ENCODE results near the gene VPS37C.
"Not testable (repeated sequence)": the region's sequence is repeated elsewhere in the genome, so short reads cannot be mapped to it uniquely, and the experiment has no call there.

Gene VPS37C

DNA sequence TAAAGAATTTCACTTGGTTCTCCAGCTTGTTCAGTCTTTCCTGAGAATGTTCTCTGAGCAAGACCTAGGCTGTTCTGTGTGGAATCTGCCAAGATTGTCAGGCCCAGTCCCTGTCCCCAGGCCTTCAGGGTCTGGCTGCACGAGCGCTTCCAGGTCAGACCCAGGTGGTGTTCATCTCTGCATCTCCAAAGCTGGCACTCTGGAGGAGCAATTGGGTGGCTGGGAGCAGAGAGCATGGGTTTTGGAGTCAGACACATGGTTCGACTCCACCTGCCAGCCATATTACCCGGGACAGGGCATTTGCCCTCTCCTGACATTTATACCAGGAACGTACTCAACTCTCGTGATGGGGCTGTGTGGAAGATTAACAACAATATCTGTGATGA, 50.2 kb downstream of the VPS37C start:
- Mint-ChIP-seq H3K4me1 (peaks cover 100% of the 10 kb centered on the region), H3K4me3 (peak overlapping the region; percentile 86 to 94), H3K27me3 (no peaks in the 10 kb centered on the region), H3K9me3 (no peaks in the 10 kb centered on the region), H3K27ac (no peak overlapping the region)
- ATAC-seq (no peak), DNase-seq (peak in 1 of 2 donors; percentile 8)

DNA sequence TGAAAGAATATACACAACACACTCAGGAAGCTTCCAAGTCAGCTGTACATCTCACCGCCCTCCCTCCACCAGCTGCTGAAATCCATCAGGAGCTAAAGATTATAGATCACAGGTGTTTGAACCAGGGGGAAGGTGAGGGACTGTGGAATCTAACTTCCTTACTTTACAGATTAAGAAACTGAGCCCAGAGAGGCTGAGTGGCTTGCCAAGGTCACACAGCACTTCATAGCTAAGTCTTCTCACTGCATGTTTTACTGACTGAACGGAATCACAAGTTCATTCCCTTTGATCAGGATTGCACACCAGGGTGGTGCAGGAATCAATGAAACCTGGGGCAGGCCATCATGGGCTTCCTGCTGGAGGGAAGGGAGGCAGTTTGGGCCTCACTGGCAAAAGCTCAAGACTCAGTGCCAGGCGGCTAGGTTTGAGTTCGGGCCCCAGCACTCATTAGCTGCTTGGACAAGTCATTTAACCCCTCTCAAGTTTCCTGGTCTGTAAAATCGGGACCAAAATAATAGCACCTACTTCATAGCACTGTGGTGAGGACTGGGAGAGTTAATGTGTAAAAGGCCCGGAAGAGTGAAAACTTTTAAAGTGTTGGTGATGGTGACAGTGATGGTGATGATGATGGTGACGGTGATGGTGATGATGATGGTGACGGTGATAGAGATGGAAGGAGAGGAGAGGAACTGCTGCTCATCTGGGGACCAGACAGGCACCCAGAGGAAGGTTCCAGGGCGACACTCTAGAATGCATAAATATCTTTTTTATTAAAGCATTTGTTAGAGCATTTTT, 50.8 kb downstream of the VPS37C start:
- Mint-ChIP-seq H3K9me3 (no peaks in the 10 kb centered on the region), H3K27ac (peak overlapping the region in 1 of 2 donors; percentile 37), H3K4me1 (peaks cover 100% of the 10 kb centered on the region), H3K4me3 (peak overlapping the region; percentile 29 to 94), H3K27me3 (no peaks in the 10 kb centered on the region)
- ATAC-seq (no peak), DNase-seq (peak in 1 of 2 donors; percentile 8)

DNA sequence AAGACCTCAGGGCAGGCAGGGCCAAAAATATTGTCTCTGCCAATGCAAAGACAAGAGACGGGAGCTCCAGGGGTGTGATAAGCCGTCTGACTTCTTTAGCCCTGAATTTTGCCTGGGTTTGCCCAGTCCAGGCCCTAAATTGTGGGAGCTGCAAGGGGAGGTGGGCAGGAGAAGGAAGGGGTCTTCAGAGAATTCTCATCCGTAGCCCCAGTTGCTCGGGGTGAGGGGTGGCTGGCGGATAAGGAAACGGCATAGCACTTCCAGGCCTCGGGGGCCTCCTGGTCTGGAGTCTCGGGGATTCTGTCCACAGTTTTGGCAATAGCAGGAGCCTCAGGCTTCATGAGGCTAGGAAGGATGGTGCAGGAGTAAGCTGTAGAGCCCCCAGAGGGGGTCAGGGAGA, 51.6 kb downstream of the VPS37C start:
- Mint-ChIP-seq H3K4me1 (peaks cover 100% of the 10 kb centered on the region), H3K27me3 (no peaks in the 10 kb centered on the region), H3K27ac (peak overlapping the region; percentile 35 to 81)

DNA sequence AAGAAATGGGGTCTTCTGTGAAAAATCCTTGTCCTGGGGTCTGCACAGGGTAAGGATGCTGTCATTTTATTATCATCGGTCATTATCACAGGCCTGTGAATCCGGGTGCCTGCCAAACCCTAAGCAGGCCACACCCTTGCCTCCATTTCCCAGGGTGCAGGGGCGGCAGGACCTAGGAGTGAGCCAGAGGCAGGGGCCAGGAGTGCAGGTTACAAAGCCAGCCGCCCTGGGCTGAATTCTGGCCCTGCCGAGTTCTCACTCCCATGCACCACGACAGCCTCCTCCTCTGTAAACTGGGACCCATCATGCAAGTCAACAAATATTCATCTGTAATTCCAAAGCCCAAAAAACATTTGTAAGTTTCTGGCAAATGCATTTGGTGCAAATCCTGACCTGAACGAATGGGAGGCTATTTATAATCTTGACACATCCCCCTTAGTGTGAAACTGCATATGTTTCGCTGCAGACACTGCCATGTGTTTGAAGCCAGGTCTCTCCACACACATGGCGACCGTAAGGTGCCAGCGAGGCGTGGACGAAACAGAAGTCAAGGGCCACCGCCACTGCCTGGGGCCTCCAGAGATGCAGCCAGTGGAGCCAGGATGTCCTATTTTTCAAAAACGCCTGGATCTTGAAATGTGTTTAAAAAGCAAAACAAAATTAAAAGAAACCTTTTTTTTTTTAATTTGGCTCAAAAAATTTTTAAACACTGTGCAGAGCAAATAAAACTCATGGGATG, 52.2 kb downstream of the VPS37C start:
- H3K27me3 Mint-ChIP-seq, result no peaks in the 10 kb centered on the region
- no peak for DNase-seq
- peaks cover 100% of the 10 kb centered on the region for H3K4me1 Mint-ChIP-seq
- no peak for ATAC-seq
- no peaks in the 10 kb centered on the region for H3K9me3 Mint-ChIP-seq
- peak overlapping the region; percentile 35 to 77 for H3K27ac Mint-ChIP-seq
- H3K4me3 Mint-ChIP-seq, result peak overlapping the region in 1 of 2 donors; percentile 24

More for the DNA sequence above, 51.6 kb downstream of the VPS37C start:
- ATAC-seq, result no peak
- Mint-ChIP-seq H3K9me3 (no peaks in the 10 kb centered on the region), H3K4me3 (peak overlapping the region; percentile 24 to 94)
- DNase-seq, result no peak

DNA sequence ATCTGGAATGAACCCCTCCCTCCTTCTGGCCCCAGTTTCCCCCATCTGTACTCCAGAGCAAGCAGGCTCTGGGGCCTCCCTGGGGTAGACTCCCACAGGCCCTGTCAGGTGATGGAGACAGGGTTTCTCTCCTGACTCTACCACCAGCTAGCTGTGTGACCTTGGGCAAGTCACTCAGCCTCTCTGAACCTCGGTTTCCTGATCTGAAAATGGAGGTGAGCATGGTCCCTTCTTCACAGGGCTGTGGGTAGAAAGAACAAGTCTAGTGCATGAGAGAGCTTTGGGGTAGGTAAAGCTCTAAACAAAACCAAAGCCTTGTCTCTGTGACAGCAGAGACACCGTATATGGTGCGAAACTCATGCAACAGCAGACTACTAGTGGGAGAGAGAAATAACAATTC, 53.3 kb downstream of the VPS37C start:
- no peaks in the 10 kb centered on the region for H3K9me3 Mint-ChIP-seq
- peak overlapping the region; percentile 12 for H3K4me3 Mint-ChIP-seq
- H3K4me1 Mint-ChIP-seq, result peaks cover 89% of the 10 kb centered on the region
- H3K27me3 Mint-ChIP-seq, result no peaks in the 10 kb centered on the region
- no peak for DNase-seq
- no peak overlapping the region for H3K27ac Mint-ChIP-seq
- ATAC-seq, result no peak

DNA sequence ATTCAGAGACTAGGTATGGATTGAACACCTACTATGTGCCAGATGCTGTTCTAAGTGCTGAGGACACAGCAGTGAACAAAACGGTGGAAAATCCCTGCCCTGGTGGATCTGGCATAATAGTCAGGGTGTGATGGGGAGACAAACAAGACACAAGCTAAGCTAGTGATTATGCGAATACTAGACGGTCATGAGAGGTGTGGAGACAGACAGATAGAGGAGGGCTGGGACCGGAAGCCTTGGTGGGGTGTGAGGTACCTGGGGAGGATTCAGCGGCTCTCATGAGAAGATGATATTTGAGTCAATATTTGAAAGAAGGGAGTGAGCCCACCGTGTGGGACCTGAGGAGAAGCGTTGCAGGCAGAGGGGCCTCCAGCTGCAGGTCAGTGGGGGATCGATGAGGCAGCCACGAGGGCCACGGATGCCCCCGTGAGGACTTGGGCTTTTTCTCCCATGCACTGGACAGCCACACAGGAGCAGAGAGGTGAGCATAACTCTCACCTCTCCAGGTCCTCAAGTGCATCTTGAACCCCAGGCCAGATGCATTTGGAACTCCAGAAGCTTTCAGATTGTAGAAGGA, 54.2 kb downstream of the VPS37C start:
- H3K9me3 Mint-ChIP-seq, result no peaks in the 10 kb centered on the region
- DNase-seq, result no peak
- H3K27me3 Mint-ChIP-seq, result no peaks in the 10 kb centered on the region
- H3K27ac Mint-ChIP-seq, result peak overlapping the region; percentile 2 to 60
- ATAC-seq, result no peak
- peaks cover 80% of the 10 kb centered on the region for H3K4me1 Mint-ChIP-seq
- H3K4me3 Mint-ChIP-seq, result peak overlapping the region; percentile 67 to 69

DNA sequence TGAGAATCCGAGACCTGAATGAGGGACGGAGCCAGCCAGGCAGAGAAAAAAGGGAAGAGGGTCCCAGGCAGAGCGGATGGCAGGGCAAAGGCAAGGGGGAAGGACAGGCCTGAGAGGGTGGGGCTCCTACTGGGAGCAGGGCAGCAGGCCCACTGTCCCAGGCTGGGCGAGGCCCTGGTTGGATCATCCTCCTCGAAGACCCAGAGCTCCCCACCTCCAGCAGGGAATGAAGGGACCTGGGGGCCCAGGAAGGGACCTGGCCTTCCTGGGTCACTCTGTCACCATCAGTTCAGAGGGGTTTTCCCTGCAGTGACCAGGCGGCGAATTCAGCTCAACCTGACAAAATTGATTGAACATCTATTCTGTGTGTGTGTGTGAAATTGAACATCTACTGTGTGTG, 54.9 kb downstream of the VPS37C start:
- Mint-ChIP-seq H3K27ac (peak overlapping the region in 1 of 2 donors; percentile 91), H3K4me3 (peak overlapping the region; percentile 67 to 69)

DNA sequence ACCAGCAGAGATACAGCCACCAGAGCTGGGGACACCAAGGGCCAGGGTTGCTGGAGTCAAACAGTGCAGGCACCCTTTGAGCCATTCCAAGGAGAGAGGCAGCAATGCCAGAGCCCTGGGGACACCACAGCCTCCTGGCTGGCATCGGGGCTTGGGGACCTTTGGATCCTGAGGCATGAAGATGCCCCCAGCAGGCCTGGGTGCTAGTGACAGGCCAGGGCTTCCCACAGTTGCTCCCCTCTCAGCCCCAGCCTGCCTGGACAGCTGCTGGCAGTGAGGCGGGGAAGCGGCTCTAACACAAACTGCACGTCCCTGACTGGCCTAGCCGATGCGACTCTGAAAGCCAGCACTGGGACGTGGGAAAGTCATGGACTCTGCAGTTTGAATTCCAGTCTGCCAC, 56.3 kb downstream of the VPS37C start:
- H3K4me1 Mint-ChIP-seq, result peaks cover 60% of the 10 kb centered on the region
- peak overlapping the region in 1 of 2 donors; percentile 28 for H3K4me3 Mint-ChIP-seq
- DNase-seq, result no peak
- no peak for ATAC-seq
- no peaks in the 10 kb centered on the region for H3K27me3 Mint-ChIP-seq
- no peaks in the 10 kb centered on the region for H3K9me3 Mint-ChIP-seq
- no peak overlapping the region for H3K27ac Mint-ChIP-seq

More for the DNA sequence above, 54.9 kb downstream of the VPS37C start:
- no peak for DNase-seq
- H3K27me3 Mint-ChIP-seq, result no peaks in the 10 kb centered on the region
- ATAC-seq, result no peak
- H3K4me1 Mint-ChIP-seq, result peaks cover 73% of the 10 kb centered on the region
- H3K9me3 Mint-ChIP-seq, result no peaks in the 10 kb centered on the region

DNA sequence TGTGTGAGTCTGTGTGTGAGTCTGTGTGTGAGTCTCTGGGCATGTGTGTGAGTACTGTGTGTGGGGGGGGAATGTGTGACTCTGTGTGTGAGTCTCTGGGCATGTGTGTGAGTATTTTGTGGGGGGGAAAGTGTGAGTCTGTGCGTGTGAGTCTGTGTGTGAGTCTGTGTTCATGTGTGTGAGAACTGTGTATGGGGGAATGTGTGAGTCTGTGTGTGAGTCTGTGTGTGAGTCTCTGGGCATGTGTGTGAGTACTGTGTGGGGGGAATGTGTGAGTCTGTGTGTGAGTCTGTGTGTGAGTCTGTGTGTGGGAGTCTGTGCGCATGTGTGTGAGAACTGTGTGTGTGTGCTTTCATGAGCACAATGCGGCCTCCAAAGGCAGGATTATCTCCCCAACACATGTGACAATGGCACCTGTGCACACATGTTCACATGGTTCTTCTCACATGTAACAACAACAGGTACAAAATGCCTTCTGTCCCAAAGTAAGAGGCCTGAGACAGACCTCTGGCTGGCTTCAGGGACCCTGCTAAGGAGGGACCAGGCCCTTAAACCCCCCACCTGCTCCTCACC, 57.3 kb downstream of the VPS37C start:
- no peak for ATAC-seq
- Mint-ChIP-seq H3K27ac (peak overlapping the region; percentile 85 to 95), H3K9me3 (no peaks in the 10 kb centered on the region), H3K4me1 (peaks cover 50% of the 10 kb centered on the region), H3K27me3 (no peaks in the 10 kb centered on the region), H3K4me3 (no peak overlapping the region)
- DNase-seq, result no peak

DNA sequence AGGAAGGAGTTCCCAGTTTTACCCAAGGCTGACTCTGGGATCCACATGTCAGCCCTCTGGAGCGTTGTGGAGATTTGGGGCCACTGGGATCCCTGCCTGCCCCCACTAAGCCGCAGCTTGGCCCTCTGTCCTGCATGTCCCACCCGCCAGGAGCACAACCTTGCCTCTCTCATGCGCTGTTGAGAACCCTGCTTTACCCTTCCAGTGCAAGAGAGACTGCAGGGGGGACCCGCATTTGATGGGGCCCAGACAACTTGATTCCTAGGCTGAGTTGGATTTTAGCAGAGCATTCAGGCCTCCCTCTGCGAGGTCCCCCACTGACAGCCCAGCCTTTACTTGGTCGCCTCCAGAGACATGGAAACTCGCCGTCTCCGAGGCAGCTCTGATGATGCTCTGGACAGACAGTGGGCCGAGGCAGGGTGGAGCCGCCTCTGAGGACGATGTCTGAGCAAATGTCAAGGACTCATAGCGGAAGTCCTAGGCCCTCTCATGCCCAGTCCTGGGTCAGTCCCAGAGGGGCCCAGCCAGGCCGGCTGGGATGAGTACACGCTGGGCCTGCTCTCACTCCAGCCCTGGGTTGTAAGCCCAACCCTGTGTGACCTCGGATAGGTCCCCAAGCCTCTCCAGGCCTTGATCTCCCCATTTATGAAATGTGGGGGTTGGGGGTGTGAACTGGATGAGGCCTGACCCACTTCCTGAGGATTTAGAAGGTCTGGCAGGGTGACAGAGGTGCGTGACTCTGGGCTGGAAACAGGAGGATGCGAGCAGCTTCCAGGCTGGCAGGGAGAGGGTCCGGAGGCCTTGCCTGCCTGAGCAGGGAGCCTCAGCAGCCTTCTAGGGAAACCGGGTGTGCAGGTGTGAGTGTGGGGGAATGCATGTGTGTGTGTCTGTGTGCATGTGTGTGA, 58.3 kb downstream of the VPS37C start:
- H3K4me3 Mint-ChIP-seq, result no peak overlapping the region
- no peaks in the 10 kb centered on the region for H3K9me3 Mint-ChIP-seq
- DNase-seq (peak in 1 of 2 donors; percentile 44), ATAC-seq (peak; percentile 60)
- peak overlapping the region; percentile 85 to 95 for H3K27ac Mint-ChIP-seq
- peaks cover 40% of the 10 kb centered on the region for H3K4me1 Mint-ChIP-seq
- no peaks in the 10 kb centered on the region for H3K27me3 Mint-ChIP-seq

DNA sequence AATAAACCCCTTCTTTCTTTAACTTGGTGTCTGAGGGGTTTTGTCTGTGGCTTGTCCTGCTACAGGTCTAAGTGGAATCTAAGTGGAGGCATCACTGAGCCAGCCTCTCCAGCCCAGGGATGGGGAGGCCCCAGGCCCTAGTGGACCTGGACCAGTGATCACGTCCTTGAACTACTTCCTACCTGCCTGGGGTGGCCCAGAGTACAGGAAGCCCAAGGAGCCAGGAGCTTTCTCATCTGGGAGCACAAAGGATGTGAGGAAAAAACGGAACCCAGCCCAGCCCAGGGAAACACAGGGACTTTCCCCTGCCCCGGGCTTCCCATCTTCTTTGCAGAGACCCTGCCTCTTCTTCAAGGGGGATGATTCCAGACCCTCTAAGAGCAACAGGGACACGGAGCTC, 62.4 kb downstream of the VPS37C start:
- no peak overlapping the region for H3K4me3 Mint-ChIP-seq
- H3K27ac Mint-ChIP-seq, result no peak overlapping the region
- ATAC-seq (no peak), DNase-seq (no peak)
- H3K9me3 Mint-ChIP-seq, result peaks cover 0 to 9% of the 10 kb centered on the region in 2 donors
- H3K4me1 Mint-ChIP-seq, result peaks cover 24% of the 10 kb centered on the region
- H3K27me3 Mint-ChIP-seq, result no peaks in the 10 kb centered on the region

DNA sequence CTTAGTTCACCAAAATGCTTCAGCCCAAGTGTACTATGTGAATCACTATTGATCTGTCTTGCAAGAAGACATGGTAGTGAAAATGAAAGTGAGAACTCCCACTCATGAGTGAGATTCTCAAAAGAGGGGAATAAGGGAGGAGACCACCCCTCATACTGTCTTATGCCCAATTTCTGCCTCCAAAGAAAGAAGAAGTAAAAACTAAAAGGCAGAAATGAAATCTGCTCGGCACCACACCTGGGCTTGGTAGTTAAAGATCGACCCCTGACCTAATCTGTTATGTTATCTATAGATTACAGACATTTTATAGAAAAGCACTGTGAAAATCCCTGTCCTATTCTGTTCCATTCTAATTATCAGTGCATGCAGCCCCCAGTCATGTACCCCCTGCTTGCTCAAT, 63.0 kb downstream of the VPS37C start:
- H3K27ac Mint-ChIP-seq, ATAC-seq: not testable (repeated sequence)

DNA sequence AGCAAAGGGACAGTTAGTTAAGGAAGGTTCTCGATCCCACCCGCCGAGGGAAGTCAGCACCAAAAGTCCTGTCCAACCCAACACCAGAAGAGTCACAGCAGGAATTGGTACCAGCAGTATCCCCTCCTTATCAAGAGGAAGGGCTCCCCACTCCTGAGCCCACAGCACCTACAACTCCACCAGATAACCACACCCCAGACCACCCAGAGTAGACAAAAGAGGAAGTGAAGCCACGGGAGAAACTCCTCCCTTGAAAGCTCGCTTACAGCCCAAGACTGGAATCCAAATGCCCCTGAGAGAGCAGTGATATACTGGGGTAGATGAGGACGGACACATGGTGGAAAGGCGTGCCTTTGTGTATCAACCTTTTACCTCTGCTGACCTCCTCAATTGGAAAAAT, 66.2 kb downstream of the VPS37C start:
- Mint-ChIP-seq H3K9me3 (peaks cover 4 to 9% of the 10 kb centered on the region in 2 donors), H3K4me1 (peaks cover 62% of the 10 kb centered on the region), H3K27ac (peak overlapping the region in 1 of 2 donors; percentile 77), H3K4me3 (peak overlapping the region in 1 of 2 donors; percentile 11), H3K27me3 (no peaks in the 10 kb centered on the region)
- DNase-seq, result no peak
- no peak for ATAC-seq

More for the DNA sequence above, 63.0 kb downstream of the VPS37C start:
- peaks cover 30% of the 10 kb centered on the region for H3K4me1 Mint-ChIP-seq
- not testable (repeated sequence) for DNase-seq, H3K9me3 Mint-ChIP-seq, H3K4me3 Mint-ChIP-seq, H3K27me3 Mint-ChIP-seq

DNA sequence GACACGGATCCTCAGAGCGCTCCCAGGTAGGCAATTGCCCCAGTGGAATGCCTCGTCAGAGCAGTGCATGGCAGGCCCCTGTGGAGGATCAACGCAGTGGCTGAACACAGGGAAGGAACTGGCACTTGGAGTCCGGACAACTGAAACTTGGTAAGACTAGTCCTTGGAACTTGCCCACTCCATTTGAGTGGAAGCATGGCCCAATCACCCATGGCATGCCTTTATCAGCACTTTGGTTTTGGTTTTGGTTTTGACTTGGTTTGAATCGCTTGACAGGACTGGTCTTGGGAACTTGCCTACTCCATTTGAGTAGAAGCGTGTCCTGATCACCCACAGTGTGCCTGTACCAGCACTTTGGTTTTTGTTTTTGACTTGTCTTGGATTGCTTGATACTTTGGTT, 67.1 kb downstream of the VPS37C start:
- Mint-ChIP-seq H3K4me1 (peaks cover 68% of the 10 kb centered on the region), H3K4me3 (peak overlapping the region; percentile 11 to 33), H3K27ac (peak overlapping the region in 1 of 2 donors; percentile 42)
- H3K27me3 Mint-ChIP-seq, ATAC-seq, DNase-seq, H3K9me3 Mint-ChIP-seq: not testable (repeated sequence)
